Stimulated activated naive CD8-positive, alpha-beta T cell treated with anti-CD3 and anti-CD28 coated beads, Interleukin-15, Interleukin-2, amounts not matched to agents 100 ng/mL and 50 ng/mL, for 24 hours (primary cell): Measurements from ENCODE around the gene PLTP.

Experiments used
- H3K27ac Mint-ChIP-seq: one replicate; pipeline ENCODE4 v1.8.0; 2021; ENCODE audit warnings: mild to moderate bottlenecking, mixed read lengths
- H3K27me3 Mint-ChIP-seq: one replicate; pipeline ENCODE4 v1.8.0; 2021; ENCODE audit warnings: mixed read lengths
- H3K36me3 Mint-ChIP-seq: one replicate; pipeline ENCODE4 v1.8.0; 2021; ENCODE audit warnings: low read depth, mixed read lengths
- H3K4me1 Mint-ChIP-seq: one replicate; pipeline ENCODE4 v1.8.0; 2021; ENCODE audit warnings: low read depth, mixed read lengths
- H3K4me3 Mint-ChIP-seq: one replicate; pipeline ENCODE4 v1.8.0; 2021; ENCODE audit warnings: mild to moderate bottlenecking, mixed read lengths
- H3K9me3 Mint-ChIP-seq: one replicate; pipeline ENCODE4 v1.8.0; 2021; ENCODE audit warnings: mixed read lengths

The PLTP gene

DNA sequence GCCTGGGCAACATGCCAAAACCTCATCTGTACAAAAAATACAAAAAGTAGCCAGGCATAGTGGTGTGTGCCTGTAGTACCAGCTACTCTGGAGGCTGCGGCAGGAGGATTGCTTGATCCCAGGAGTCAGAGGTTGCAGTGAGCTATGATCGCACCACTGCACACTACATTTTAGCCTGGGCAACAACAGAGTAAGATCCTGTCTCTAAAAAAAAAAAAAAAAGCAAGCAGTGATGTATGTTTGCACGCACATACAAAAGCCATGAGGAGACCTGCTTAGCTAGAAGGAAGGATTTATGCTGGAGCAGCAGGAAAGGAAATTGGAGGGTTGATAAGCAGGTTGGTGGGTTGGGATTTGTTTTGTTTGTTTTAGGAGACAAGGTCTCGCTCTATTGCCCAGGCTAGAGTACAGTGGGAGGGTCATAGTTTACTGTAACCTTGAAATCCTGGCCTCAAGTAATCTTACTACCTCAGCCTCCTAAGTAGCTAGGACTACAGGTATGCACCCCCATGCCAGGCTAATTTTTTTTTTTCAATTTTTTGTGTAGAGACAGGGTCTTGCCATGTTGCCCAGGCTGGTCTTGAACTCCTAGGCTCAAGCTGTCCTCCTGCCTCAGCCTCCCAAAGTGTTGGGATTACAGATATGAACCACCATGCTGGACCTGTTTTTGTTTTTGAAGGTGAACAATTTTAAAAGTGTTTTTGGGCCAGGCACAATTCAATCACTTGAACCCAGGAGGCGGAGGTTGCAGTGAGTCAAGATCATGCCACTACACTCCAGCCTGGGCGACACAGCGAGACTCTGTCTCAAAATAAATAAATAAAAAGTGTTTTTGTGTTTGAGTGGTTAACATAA, 50.5 kb downstream of the PLTP start:
- Mint-ChIP-seq H3K4me1 (peaks cover 20% of the 10 kb centered on the region), H3K27ac (no peak overlapping the region), H3K36me3 (peaks cover 7% of the 10 kb centered on the region), H3K4me3 (no peak overlapping the region), H3K9me3 (no peaks in the 10 kb centered on the region), H3K27me3 (no peaks in the 10 kb centered on the region)

GRCh38 chr20:45860560-45861220, 51.3 kb downstream of the PLTP start:
- Mint-ChIP-seq H3K9me3 (no peaks in the 10 kb centered on the region), H3K4me3 (no peak overlapping the region), H3K4me1 (peaks cover 28% of the 10 kb centered on the region), H3K36me3 (peaks cover 7% of the 10 kb centered on the region), H3K27ac (no peak overlapping the region), H3K27me3 (no peaks in the 10 kb centered on the region)

GRCh38 chr20:45859916-45860315, 52.0 kb downstream of the PLTP start:
- Mint-ChIP-seq H3K27ac (no peak overlapping the region), H3K27me3 (no peaks in the 10 kb centered on the region), H3K4me1 (peaks cover 33% of the 10 kb centered on the region), H3K36me3 (peaks cover 7% of the 10 kb centered on the region), H3K9me3 (no peaks in the 10 kb centered on the region), H3K4me3 (no peak overlapping the region)

DNA sequence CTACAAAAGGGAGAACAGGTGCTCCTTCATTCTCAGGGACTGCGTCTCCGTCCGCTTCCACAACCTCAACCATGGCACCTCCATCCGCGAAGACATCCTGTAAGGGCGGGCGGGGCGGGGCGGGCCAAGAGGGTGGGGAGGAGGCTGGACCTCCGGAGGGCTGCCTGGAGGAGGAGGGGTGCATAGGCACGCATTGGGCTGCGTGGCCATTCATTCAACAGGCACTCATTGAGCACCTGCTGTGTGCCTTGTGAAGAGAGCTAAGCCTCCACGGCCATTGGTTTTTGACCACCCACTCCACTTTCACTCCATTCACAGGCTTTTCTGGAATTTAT, 54.1 kb downstream of the PLTP start:
- Mint-ChIP-seq H3K27ac (peak overlapping the region; percentile 95), H3K27me3 (no peaks in the 10 kb centered on the region), H3K4me3 (peak overlapping the region; percentile 91), H3K4me1 (peaks cover 39% of the 10 kb centered on the region), H3K36me3 (peaks cover 7% of the 10 kb centered on the region), H3K9me3 (no peaks in the 10 kb centered on the region)

DNA sequence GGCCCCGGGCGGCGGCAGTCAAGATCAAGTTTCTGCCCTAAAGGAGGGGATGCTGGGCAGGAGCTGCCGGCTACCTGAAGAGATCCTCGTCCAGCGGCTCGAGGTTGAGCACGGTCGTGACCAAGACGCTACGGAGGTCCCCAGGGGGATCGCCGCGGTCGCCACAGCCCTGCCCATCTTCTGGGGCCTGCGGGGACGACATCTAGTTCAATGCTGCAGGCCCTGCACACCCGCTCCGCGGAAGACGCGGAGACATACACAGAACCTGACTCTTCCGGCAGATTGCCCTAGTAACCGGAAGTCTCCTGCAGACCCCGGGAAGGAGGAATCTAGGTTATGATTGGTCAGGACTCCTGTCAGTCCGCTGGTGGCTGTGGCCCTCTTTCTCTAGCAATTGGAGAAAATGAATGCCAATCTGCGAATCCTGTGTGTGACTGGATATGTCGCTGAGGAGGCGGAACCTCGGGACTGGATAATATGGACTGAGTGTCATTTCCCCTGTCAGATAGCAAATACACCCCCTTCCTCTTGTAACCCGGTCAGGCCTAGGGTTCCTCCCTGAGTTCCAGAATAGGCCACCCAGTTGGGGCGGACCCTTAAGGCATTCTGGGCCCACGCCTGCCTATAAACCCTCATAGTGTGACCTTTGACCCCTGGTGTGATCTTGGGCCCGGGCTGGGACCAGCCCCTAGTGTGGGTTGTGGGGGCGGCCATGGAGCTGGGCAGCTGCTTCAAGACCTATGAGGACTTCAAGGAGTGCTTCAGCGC, 54.7 kb downstream of the PLTP start, which contains the start of the genes ACOT8 and ZSWIM3:
TSS of gene ACOT8 (minus strand) at position 279 of the 768 bp plus-strand sequence. CDS start at position 202, 77 bp downstream.
TSS of gene ZSWIM3 (plus strand) at position 501 of the 768 bp plus-strand sequence. CDS start at position 713, 212 bp downstream.
- Mint-ChIP-seq H3K36me3 (peaks cover 10% of the 10 kb centered on the region), H3K4me1 (peaks cover 39% of the 10 kb centered on the region), H3K9me3 (no peaks in the 10 kb centered on the region), H3K27me3 (no peaks in the 10 kb centered on the region), H3K4me3 (peak within 1 kb of the TSS; percentile 91), H3K27ac (peak within 1 kb of the TSS; percentile 95)

- H3K4me3 Mint-ChIP-seq = no peak overlapping the region
- H3K27me3 Mint-ChIP-seq = no peaks in the 10 kb centered on the region
- H3K4me1 Mint-ChIP-seq = peaks cover 33% of the 10 kb centered on the region
- H3K27ac Mint-ChIP-seq = no peak overlapping the region
- peaks cover 13% of the 10 kb centered on the region for H3K36me3 Mint-ChIP-seq
- no peaks in the 10 kb centered on the region for H3K9me3 Mint-ChIP-seq
These were observed 58.5 kb downstream of the PLTP start for GRCh38 chr20:45853484-45853883.

DNA sequence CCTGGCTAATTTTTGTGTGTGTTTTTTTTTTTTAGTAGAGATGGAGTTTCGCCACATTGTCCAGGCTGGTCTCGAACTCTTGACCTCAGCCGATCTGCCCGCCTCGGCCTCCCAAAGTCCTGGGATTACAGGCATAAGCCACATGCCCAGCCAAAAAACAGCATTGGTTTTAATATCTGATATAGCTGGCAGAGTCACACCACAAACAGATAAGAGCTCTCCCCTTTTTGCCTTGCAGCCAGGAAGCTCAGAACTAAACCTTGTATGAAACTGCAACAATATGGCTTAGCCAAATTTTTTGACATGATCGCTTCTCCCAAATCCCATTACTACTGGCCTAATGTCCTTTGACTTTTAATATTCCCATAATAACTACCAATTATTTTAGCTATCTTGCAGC, 59.6 kb downstream of the PLTP start:
- Mint-ChIP-seq H3K4me1 (peaks cover 22% of the 10 kb centered on the region), H3K9me3 (no peaks in the 10 kb centered on the region), H3K27me3 (no peaks in the 10 kb centered on the region), H3K4me3 (no peak overlapping the region), H3K36me3 (peaks cover 18% of the 10 kb centered on the region), H3K27ac (no peak overlapping the region)

- no peak overlapping the region for H3K4me3 Mint-ChIP-seq
These were observed 60.5 kb downstream of the PLTP start for GRCh38 chr20:45851501-45851900.

GRCh38 chr20:45850926-45851325, 61.0 kb downstream of the PLTP start:
- peaks cover 22% of the 10 kb centered on the region for H3K36me3 Mint-ChIP-seq
- H3K4me3 Mint-ChIP-seq = no peak overlapping the region
- no peaks in the 10 kb centered on the region for H3K9me3 Mint-ChIP-seq
- H3K27me3 Mint-ChIP-seq = no peaks in the 10 kb centered on the region
- H3K27ac Mint-ChIP-seq = no peak overlapping the region
- peaks cover 14% of the 10 kb centered on the region for H3K4me1 Mint-ChIP-seq

More at GRCh38 chr20:45851501-45851900, 60.5 kb downstream of the PLTP start:
- no peak overlapping the region for H3K27ac Mint-ChIP-seq
- no peaks in the 10 kb centered on the region for H3K9me3 Mint-ChIP-seq
- H3K4me1 Mint-ChIP-seq = peaks cover 20% of the 10 kb centered on the region
- peaks cover 18% of the 10 kb centered on the region for H3K36me3 Mint-ChIP-seq
- no peaks in the 10 kb centered on the region for H3K27me3 Mint-ChIP-seq

DNA sequence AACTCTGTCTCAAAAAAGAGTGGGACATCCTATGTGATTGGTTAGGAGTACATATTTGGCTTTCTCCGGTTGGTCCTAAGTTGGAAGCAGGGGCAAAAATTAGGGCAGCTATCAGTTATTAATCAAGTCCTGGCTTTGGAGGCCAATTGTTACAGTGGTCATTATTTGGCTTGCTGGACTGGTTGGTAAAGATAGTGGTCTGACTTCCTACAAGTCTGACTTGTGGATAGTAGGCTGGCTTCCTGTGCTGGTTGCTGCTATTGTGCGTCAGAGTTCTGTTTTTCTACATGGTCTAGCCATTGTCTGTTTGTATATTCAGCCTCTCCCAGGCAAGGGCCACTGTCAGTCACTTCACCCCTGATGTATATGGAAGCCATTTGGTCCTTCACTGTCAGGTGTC, 61.7 kb downstream of the PLTP start:
- Mint-ChIP-seq H3K27ac (no peak overlapping the region), H3K4me3 (no peak overlapping the region), H3K27me3 (no peaks in the 10 kb centered on the region), H3K4me1 (peaks cover 9% of the 10 kb centered on the region), H3K36me3 (peaks cover 22% of the 10 kb centered on the region), H3K9me3 (no peaks in the 10 kb centered on the region)

DNA sequence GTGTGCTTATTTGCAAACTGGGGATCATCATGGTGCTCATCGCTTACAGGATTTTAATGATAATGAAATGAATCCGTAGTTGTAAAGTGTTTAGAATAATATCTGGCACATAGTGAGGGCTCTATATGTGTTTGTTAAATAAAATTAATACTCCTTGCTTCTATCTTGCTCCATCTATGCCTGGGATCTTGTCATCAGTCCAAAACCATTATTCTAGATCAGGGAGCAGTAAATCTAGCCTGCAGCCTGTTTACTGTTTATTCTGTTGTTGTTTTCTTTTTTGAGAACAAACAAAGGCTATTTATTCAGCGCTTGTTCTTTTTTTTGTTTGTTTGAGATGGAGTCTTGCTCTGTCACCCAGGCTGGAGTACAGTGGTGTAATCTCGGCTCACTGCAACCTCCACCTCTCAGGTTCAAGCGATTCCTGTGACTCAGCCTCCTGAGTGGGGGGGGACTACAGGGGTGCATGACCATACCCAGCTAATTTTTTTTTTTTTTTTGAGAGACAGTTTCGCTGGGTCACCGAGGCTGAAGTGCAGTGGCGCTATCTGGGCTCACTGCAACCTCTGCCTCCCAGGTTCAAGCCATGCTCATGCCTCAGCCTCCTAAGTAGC, 62.9 kb downstream of the PLTP start:
- no peaks in the 10 kb centered on the region for H3K9me3 Mint-ChIP-seq
- peaks cover 28% of the 10 kb centered on the region for H3K36me3 Mint-ChIP-seq
- no peak overlapping the region for H3K4me3 Mint-ChIP-seq
- H3K27me3 Mint-ChIP-seq = no peaks in the 10 kb centered on the region
- no peaks in the 10 kb centered on the region for H3K4me1 Mint-ChIP-seq
- no peak overlapping the region for H3K27ac Mint-ChIP-seq
